ENCODE results near the gene UBE2QL1. TPM values are rescaled to one million over a fixed set of nuclear protein-coding genes. Genes with fewer than 3 reads are reported as not detected.
A peak's percentile ranks its signal among the peaks of the same experiment; 100 is the strongest.

The UBE2QL1 gene
- total RNA-seq, 1 donor from 2014 or later: 2.5 TPM

DNA sequence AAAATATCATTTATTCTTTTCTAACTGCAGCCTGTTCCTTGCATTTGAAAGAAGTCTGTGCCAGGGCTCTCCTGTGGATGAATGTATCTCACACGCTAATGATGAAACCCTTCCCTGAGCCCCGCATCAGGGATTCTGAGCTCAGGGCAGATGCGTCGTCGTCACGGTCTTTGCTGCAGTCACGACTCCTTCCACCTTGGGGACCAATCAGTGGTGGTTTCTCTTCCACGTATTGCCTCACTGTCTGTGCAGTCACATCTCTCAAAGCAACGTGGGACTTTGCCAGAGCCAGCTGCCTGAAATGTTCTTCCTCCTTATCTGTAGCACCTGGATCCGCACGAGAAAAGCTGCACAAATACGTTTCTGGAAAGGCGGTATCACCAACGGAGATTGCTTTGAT, 13.9 kb upstream of the UBE2QL1 start:
- Histone ChIP-seq H3K36me3 (no peaks in the 10 kb centered on the region), H3K4me3 (no peak overlapping the region), H3K27ac (no peak overlapping the region), H3K9me3 (no peaks in the 10 kb centered on the region), H3K27me3 (no peaks in the 10 kb centered on the region), H3K4me1 (no peaks in the 10 kb centered on the region)
- no peak for TF ChIP-seq POLR2AphosphoS5 (IDR thresholded peaks at IDR 0.05; ENCODE audit: insufficient read depth in 1 of 2, low read depth in 1 of 2)
- peak; percentile 25 to 74 for DNase-seq (ENCODE audit: extremely low spot score in 2 of 2)
- intact Hi-C loops (cut with DNase I): no loop called here

DNA sequence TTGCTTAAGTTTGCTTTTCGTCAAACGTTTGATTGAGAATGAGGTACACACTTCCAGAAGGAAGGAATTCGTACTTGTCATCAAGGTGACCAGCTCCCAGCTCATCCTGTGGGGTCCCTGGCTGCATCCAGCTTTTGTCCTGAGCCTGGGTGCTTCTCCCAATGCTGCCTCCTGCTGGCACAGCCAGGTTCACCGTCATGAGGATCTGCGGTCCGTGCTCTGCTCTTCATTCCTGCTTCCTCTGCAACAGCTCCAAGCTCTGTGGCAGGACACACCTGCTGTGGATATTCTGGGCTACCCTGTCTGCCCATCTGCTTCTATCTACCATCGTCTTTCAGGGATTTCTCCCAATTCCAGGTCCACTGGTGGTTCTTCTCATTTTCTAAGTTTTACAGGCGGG, 13.3 kb upstream of the UBE2QL1 start:
- peak; percentile 49 to 55 for DNase-seq (ENCODE audit: extremely low spot score in 2 of 2)
- Histone ChIP-seq H3K4me3 (no peak overlapping the region), H3K27ac (no peak overlapping the region), H3K4me1 (no peaks in the 10 kb centered on the region), H3K27me3 (no peaks in the 10 kb centered on the region), H3K36me3 (no peaks in the 10 kb centered on the region), H3K9me3 (no peaks in the 10 kb centered on the region)
- intact Hi-C loops (cut with DNase I): no loop called here
- no peak for TF ChIP-seq POLR2AphosphoS5 (IDR thresholded peaks at IDR 0.05; ENCODE audit: insufficient read depth in 1 of 2, low read depth in 1 of 2)

DNA sequence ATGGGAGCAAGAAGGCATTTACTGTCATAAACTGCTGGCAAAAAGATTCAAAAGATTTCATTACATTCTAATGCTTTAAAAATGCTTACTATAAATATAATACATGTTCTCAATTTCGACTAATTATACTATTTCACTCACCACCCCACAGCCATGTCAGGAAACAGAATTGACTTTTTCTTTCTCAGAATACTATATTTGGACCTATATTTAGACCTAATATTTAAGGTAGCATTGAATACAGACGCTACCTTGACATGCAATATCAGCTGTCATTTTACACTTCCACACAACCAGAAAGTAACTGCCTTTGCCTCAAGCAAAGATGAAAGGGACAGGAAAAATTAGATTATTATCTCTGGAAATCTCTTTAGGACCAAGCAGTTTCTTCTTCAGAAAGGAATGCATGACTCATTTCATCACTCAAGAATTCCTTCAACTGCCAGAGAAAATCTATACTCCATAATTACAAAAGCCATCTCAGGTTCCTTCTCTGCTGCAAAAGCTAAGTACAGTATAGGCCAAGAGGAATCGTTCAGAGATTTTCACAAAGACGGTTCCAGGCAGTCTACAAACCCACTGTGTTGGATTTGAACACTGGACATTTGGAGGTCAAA, 11.8 kb upstream of the UBE2QL1 start:
- H3K36me3 ChIP-seq: no peaks in the 10 kb centered on the region
- no peaks in the 10 kb centered on the region for H3K4me1 ChIP-seq
- no peaks in the 10 kb centered on the region for H3K27me3 ChIP-seq
- no peak for TF ChIP-seq POLR2A (IDR thresholded peaks at IDR 0.05)
- TF ChIP-seq, protein P1, sequence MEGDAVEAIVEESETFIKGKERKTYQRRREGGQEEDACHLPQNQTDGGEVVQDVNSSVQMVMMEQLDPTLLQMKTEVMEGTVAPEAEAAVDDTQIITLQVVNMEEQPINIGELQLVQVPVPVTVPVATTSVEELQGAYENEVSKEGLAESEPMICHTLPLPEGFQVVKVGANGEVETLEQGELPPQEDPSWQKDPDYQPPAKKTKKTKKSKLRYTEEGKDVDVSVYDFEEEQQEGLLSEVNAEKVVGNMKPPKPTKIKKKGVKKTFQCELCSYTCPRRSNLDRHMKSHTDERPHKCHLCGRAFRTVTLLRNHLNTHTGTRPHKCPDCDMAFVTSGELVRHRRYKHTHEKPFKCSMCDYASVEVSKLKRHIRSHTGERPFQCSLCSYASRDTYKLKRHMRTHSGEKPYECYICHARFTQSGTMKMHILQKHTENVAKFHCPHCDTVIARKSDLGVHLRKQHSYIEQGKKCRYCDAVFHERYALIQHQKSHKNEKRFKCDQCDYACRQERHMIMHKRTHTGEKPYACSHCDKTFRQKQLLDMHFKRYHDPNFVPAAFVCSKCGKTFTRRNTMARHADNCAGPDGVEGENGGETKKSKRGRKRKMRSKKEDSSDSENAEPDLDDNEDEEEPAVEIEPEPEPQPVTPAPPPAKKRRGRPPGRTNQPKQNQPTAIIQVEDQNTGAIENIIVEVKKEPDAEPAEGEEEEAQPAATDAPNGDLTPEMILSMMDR (IDR thresholded peaks at IDR 0.05): no peak
- TF ChIP-seq POLR2AphosphoS5 (IDR thresholded peaks at IDR 0.05; ENCODE audit: insufficient read depth in 1 of 2, low read depth in 1 of 2): no peak
- no peak overlapping the region for H3K4me3 ChIP-seq
- H3K27ac ChIP-seq: no peak overlapping the region
- intact Hi-C loops (cut with DNase I): no loop called here
- DNase-seq (ENCODE audit: extremely low spot score in 2 of 2): no peak
- no peaks in the 10 kb centered on the region for H3K9me3 ChIP-seq

DNA sequence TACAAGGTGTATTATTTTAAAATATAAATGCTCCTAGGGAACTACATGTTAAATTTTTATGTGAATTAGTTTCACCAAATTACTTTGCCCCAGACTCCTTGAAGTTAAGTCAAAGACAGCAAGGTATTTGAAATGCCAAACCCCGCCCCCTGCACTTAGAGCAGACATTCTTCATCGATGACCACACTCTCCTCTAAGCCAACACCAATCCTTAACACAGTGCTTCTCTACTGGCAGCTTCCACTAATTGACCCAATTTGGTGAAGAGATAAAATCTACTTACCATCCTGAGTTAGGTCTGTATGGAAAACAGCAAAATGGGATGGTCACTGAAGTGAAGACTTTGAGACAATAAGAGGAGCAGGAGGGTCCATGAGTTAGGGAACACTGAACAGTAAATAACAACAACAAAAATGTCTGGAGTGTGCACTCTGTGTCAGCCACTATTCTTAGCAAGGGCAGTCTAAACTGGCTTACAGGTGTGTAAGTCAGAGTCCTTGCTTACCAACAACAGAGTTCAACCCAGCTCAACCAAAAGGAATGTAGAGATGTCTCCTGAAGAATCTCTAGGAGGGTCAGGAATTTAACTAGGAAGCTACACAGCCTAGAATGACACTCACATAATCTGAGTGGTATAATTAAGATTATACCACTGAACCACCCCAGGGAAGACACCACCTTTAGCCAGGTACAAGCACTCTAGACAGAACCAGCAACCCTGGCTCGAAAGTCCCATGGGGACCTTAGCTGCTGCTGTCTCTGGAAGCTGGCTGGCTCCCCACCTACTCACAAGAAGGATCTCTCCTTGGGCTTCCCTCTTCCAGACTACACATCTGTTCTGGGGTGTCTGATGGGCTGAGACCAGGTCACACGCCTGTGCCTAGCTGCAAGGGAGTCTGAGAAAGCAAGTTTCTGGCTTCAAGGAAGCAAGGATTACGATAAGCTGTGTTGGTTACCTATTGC, 8.8 kb upstream of the UBE2QL1 start:
- Histone ChIP-seq H3K27ac (no peak overlapping the region), H3K4me1 (no peaks in the 10 kb centered on the region), H3K27me3 (no peaks in the 10 kb centered on the region), H3K36me3 (no peaks in the 10 kb centered on the region), H3K9me3 (no peaks in the 10 kb centered on the region), H3K4me3 (no peak overlapping the region)
- TF ChIP-seq POLR2AphosphoS5 (IDR thresholded peaks at IDR 0.05; ENCODE audit: insufficient read depth in 1 of 2, low read depth in 1 of 2) (no peak), POLR2A (IDR thresholded peaks at IDR 0.05) (no peak)
- TF ChIP-seq, protein P1 (IDR thresholded peaks at IDR 0.05): no peak
- intact Hi-C loops (cut with DNase I): no loop called here
- peak in 1 of 2 donors; percentile 65 for DNase-seq (ENCODE audit: extremely low spot score in 2 of 2)

DNA sequence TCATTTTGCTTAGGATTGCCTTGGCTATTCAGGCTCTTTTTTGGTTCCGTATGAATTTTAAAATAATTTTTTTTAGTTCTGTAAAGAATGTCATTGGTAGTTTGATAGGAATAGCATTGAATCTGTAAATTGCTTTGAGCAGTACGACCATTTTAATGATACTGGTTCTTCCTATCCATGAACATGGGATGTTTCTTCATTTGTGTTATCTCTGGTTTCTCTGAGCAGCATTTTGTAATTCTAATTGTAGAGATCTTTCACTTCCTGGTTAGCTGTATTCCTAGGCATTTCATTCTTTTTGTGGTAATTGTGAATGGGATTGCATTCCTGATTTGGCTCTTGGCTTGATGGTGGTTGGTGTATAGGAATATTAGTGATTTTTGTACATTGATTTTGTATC, 6.3 kb upstream of the UBE2QL1 start:
- no peaks in the 10 kb centered on the region for H3K9me3 ChIP-seq
- no peak overlapping the region for H3K27ac ChIP-seq
- no peaks in the 10 kb centered on the region for H3K36me3 ChIP-seq
- TF ChIP-seq, protein P1 (IDR thresholded peaks at IDR 0.05): no peak
- TF ChIP-seq POLR2A (IDR thresholded peaks at IDR 0.05): no peak
- TF ChIP-seq POLR2AphosphoS5 (IDR thresholded peaks at IDR 0.05; ENCODE audit: insufficient read depth in 1 of 2, low read depth in 1 of 2): no peak
- H3K27me3 ChIP-seq: no peaks in the 10 kb centered on the region
- no peak overlapping the region for H3K4me3 ChIP-seq
- no peaks in the 10 kb centered on the region for H3K4me1 ChIP-seq
- DNase-seq (ENCODE audit: extremely low spot score in 2 of 2): no peak
- intact Hi-C loops (cut with DNase I): no loop called here

DNA sequence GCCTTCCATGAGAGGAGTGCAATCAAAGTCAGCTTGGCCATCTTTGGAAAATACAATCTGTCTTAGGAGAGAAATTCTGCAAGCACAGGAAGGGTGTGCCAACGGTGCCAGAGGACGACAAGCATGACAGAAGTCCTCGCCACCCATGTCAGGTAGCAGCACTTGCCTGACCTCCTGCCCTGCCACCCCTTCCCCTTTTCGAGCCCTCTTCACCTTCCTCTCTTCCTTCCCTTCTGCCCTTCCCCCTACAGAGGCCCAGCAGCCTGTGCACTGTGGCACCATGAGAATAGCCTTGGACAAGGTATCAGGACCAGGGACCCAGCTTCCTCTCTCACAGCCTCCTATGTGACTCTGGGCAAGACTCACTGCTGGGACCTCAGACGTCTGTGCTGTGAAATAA, 5.3 kb upstream of the UBE2QL1 start:
- TF ChIP-seq, protein P1 (IDR thresholded peaks at IDR 0.05): no peak
- TF ChIP-seq POLR2A (IDR thresholded peaks at IDR 0.05): no peak
- no peak for TF ChIP-seq POLR2AphosphoS5 (IDR thresholded peaks at IDR 0.05; ENCODE audit: insufficient read depth in 1 of 2, low read depth in 1 of 2)

More for the DNA sequence above, 5.3 kb upstream of the UBE2QL1 start:
- H3K4me3 ChIP-seq: no peak overlapping the region
- no peak overlapping the region for H3K27ac ChIP-seq
- DNase-seq (ENCODE audit: extremely low spot score in 2 of 2): peak in 1 of 2 donors; percentile 70
- H3K4me1 ChIP-seq: no peaks in the 10 kb centered on the region
- intact Hi-C loops (cut with DNase I): no loop called here
- H3K27me3 ChIP-seq: no peaks in the 10 kb centered on the region
- H3K9me3 ChIP-seq: no peaks in the 10 kb centered on the region
- H3K36me3 ChIP-seq: no peaks in the 10 kb centered on the region
